Activated CD8-positive, alpha-beta T cell treated with anti-CD3 and anti-CD28 coated beads for 36 hours (primary cell): ENCODE results near the gene GPR160. TPM values are rescaled to one million over a fixed set of nuclear protein-coding genes. Genes with fewer than 3 reads are reported as not detected.
A peak's percentile ranks its signal among the peaks of the same experiment; 100 is the strongest.

Source experiments
- ATAC-seq: fragments of 200-7000 bp; cut with Tn5 transposase; one replicate; pipeline ENCODE4 v1.10.0; 2021; ENCODE audit warnings: mild to moderate bottlenecking, moderate library complexity
- CTCF ChIA-PET: fragments of 350-600 bp; sonication (Branson Sonifier 250); formaldehyde crosslinking; loops from one replicate; lab custom pipeline; 2021; ENCODE audit warnings: antibody characterized with exemption; lab: Charles Lee
- POLR2A ChIA-PET: fragments of 350-600 bp; sonication (Branson Sonifier 250); formaldehyde crosslinking; loops from one replicate; lab custom pipeline; 2021; ENCODE audit warnings: antibody characterized with exemption; lab: Charles Lee
- DNase-seq: peaks from one replicate; pipeline ENCODE4 v3.0.0-alpha.2; 2020
- H3K27ac Mint-ChIP-seq: one replicate; pipeline ENCODE4 v1.8.0; 2021; ENCODE audit warnings: mild to moderate bottlenecking, mixed read lengths
- H3K27me3 Mint-ChIP-seq: one replicate; pipeline ENCODE4 v1.8.0; 2021; ENCODE audit warnings: mixed read lengths
- H3K36me3 Mint-ChIP-seq: one replicate; pipeline ENCODE4 v1.8.0; 2021; ENCODE audit warnings: low read depth, mixed read lengths
- H3K4me1 Mint-ChIP-seq: one replicate; pipeline ENCODE4 v1.8.0; 2021; ENCODE audit warnings: low read depth, mixed read lengths
- H3K4me3 Mint-ChIP-seq: one replicate; pipeline ENCODE4 v1.8.0; 2021; ENCODE audit warnings: mild to moderate bottlenecking, moderate library complexity, mixed read lengths
- H3K9me3 Mint-ChIP-seq: one replicate; pipeline ENCODE4 v1.8.0; 2021; ENCODE audit warnings: mixed read lengths
- CTCF ChIP-seq: fragments of 200-600 bp; IDR thresholded peaks from one replicate; pipeline ENCODE4 v1.8.0; 2022; ENCODE audit warnings: antibody characterized with exemption, mild to moderate bottlenecking
- intact Hi-C: fragments of 100-400 bp; cut with micrococcal nuclease; formaldehyde crosslinking; loops from one replicate; pipeline ENCODE4 v1.10.0; 2022
- total RNA-seq, 2 experiments: library from RNA; stranded (reverse); gene quantifications; one replicate each; pipeline ENCODE4 v1.2.3, GENCODE V29; 2021

Gene GPR160
- total RNA-seq, 2 experiments from 2014 or later, result 6.2 to 8.2 TPM

- H3K27me3 Mint-ChIP-seq, result no peaks in the 10 kb centered on the region
- no peak overlapping the region for H3K27ac Mint-ChIP-seq
- ChIA-PET CTCF (interaction anchor here (0.9 kb wide), 1 partner anchor 137 kb away, joined by 3 read pairs; no protein-coding TSS in a partner anchor), POLR2A (interaction anchor here (0.9 kb wide), 1 partner anchor 15 kb away, joined by 3 read pairs; no protein-coding TSS in a partner anchor)
- ATAC-seq (no peak), DNase-seq (no peak)
- intact Hi-C loops, result no loop called here
- peaks cover 42% of the 10 kb centered on the region for H3K4me1 Mint-ChIP-seq
- TF ChIP-seq CTCF, result no peak
- peaks cover 13% of the 10 kb centered on the region for H3K36me3 Mint-ChIP-seq
- no peak overlapping the region for H3K4me3 Mint-ChIP-seq
- H3K9me3 Mint-ChIP-seq, result no peaks in the 10 kb centered on the region
These were observed 35.6 kb upstream of the GPR160 start for GRCh38 chr3:170002231-170002630.

DNA sequence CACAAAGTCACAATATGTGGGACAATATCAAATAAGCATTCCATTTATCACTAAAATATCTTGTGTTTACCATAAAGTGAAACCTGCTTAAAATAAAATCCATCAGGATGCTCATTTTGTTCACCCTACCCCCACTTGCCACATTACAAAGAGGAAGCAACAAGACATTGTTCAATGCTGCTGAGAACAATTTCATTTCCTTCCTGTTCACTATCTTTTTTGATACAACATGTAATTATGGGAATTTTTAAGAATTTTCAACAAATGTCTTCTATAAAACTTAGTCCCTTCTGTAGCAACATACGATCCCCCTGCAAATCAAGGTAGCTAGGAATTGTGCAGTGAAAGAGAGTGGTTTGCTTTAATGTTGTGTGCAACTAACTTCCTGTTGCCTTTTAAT, 34.9 kb upstream of the GPR160 start:
- Mint-ChIP-seq H3K36me3 (peaks cover 13% of the 10 kb centered on the region), H3K9me3 (no peaks in the 10 kb centered on the region), H3K27ac (no peak overlapping the region), H3K4me1 (peaks cover 43% of the 10 kb centered on the region), H3K27me3 (no peaks in the 10 kb centered on the region), H3K4me3 (no peak overlapping the region)
- intact Hi-C loops, result no loop called here
- POLR2A ChIA-PET, result interaction anchor here (0.9 kb wide), 1 partner anchor 14 kb away, joined by 3 read pairs; no protein-coding TSS in a partner anchor
- TF ChIP-seq CTCF, result no peak
- no peak for DNase-seq
- CTCF ChIA-PET, result no interaction called here
- ATAC-seq, result no peak

GRCh38 chr3:170003881-170004356, 33.9 kb upstream of the GPR160 start:
- Mint-ChIP-seq H3K9me3 (no peaks in the 10 kb centered on the region), H3K27ac (no peak overlapping the region), H3K27me3 (no peaks in the 10 kb centered on the region), H3K4me3 (no peak overlapping the region), H3K36me3 (peaks cover 7% of the 10 kb centered on the region), H3K4me1 (peaks cover 37% of the 10 kb centered on the region)
- ChIA-PET CTCF (no interaction called here), POLR2A (no interaction called here)
- intact Hi-C loops, result no loop called here
- DNase-seq (no peak), ATAC-seq (no peak)
- no peak for TF ChIP-seq CTCF

DNA sequence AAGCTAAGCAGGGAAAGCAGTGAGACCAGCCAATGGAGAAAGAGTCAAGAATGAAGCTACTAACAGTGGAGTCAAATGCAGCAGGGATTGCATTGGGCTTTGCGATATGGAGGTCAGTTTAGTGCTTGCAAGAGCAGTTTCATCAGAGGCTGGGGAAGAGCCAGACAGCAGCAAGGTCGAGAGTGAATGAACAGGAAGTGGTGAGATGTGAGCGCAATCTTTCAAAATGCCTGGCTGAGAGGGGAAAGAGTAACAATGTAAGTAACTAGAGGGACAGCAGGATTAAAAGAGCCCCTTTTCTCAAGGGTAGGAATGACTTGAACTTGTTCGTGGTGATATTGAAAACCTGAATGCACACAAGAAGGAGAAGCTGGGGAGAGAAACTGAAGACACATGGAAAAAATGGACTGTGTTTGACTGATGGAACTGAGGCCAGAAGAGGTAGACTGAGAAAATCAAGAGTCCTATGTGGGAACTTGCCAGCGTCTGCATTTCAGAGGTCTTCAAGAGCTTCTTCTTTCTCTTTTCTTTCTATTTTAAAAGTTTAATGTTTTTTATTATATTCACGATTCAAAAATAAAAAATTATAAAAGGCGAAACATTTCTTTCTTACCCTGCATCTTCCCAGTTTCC, 30.6 kb upstream of the GPR160 start:
- Mint-ChIP-seq H3K36me3 (no peaks in the 10 kb centered on the region), H3K9me3 (no peaks in the 10 kb centered on the region), H3K27me3 (no peaks in the 10 kb centered on the region), H3K4me1 (peaks cover 30% of the 10 kb centered on the region), H3K27ac (peak overlapping the region; percentile 90), H3K4me3 (peak overlapping the region; percentile 52)
- peak; percentile 93 for ATAC-seq
- CTCF ChIA-PET, result interaction anchor here (1.0 to 1.6 kb wide), 3 partner anchors 14 to 144 kb away, joined by 3 to 9 read pairs (median 3); no protein-coding TSS in a partner anchor
- peak; percentile 59 for DNase-seq
- intact Hi-C loops, result no loop called here
- POLR2A ChIA-PET, result interaction anchor here (0.7 kb wide), 1 partner anchor 20 kb away, joined by 3 read pairs; no protein-coding TSS in a partner anchor
- TF ChIP-seq CTCF, result no peak

- TF ChIP-seq CTCF, result no peak
- ChIA-PET CTCF (interaction anchor here (2.6 kb wide), 1 partner anchor 10 kb away, joined by 9 read pairs; no protein-coding TSS in a partner anchor), POLR2A (no interaction called here)
- Mint-ChIP-seq H3K4me3 (no peak overlapping the region), H3K4me1 (peaks cover 14% of the 10 kb centered on the region), H3K27me3 (no peaks in the 10 kb centered on the region), H3K27ac (no peak overlapping the region), H3K36me3 (no peaks in the 10 kb centered on the region), H3K9me3 (no peaks in the 10 kb centered on the region)
- DNase-seq, result no peak
- ATAC-seq, result no peak
- intact Hi-C loops, result no loop called here
These were observed 27.3 kb upstream of the GPR160 start for GRCh38 chr3:170010498-170010897.
